ENCODE results near the gene MRPL43. TPM values are rescaled to one million over a fixed set of nuclear protein-coding genes. Genes with fewer than 3 reads are reported as not detected.

The MRPL43 gene
- total and polyA plus RNA-seq, 9 of the 15 experiments (the other 6 are each of a cell fraction or from before 2014, with no cell fraction given) = 15.1 to 63.7 (median 37.2) TPM

GRCh38 chr10:100998183-100998990 is 11.1 kb upstream of the MRPL43 start (continued):
- TF ChIP-seq ZBTB40 (IDR thresholded peaks at IDR 0.05) = peak; percentile 51; the same call in 1 of the 2 replicates
- TF ChIP-seq ZBTB40 (CRISPR knock-in tag; IDR thresholded peaks at IDR 0.05) = no peak
- TF ChIP-seq, protein P1, sequence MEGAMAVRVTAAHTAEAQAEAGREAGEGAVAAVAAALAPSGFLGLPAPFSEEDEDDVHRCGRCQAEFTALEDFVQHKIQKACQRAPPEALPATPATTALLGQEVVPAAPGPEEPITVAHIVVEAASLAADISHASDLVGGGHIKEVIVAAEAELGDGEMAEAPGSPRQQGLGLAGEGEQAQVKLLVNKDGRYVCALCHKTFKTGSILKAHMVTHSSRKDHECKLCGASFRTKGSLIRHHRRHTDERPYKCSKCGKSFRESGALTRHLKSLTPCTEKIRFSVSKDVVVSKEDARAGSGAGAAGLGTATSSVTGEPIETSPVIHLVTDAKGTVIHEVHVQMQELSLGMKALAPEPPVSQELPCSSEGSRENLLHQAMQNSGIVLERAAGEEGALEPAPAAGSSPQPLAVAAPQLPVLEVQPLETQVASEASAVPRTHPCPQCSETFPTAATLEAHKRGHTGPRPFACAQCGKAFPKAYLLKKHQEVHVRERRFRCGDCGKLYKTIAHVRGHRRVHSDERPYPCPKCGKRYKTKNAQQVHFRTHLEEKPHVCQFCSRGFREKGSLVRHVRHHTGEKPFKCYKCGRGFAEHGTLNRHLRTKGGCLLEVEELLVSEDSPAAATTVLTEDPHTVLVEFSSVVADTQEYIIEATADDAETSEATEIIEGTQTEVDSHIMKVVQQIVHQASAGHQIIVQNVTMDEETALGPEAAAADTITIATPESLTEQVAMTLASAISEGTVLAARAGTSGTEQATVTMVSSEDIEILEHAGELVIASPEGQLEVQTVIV (CRISPR knock-in tag; IDR thresholded peaks at IDR 0.05; ENCODE audit: borderline replicate concordance) = no peak
- TF ChIP-seq, protein P2, sequence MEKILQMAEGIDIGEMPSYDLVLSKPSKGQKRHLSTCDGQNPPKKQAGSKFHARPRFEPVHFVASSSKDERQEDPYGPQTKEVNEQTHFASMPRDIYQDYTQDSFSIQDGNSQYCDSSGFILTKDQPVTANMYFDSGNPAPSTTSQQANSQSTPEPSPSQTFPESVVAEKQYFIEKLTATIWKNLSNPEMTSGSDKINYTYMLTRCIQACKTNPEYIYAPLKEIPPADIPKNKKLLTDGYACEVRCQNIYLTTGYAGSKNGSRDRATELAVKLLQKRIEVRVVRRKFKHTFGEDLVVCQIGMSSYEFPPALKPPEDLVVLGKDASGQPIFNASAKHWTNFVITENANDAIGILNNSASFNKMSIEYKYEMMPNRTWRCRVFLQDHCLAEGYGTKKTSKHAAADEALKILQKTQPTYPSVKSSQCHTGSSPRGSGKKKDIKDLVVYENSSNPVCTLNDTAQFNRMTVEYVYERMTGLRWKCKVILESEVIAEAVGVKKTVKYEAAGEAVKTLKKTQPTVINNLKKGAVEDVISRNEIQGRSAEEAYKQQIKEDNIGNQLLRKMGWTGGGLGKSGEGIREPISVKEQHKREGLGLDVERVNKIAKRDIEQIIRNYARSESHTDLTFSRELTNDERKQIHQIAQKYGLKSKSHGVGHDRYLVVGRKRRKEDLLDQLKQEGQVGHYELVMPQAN (IDR thresholded peaks at IDR 0.05; ENCODE audit: borderline replicate concordance) = peak; percentile 44; the same call in 1 of the 2 replicates
- peak; percentile 84; the same call in 1 of the 2 replicates for TF ChIP-seq HDGF (IDR thresholded peaks at IDR 0.05)
- no peak for TF ChIP-seq TEAD1 (CRISPR knock-in tag; IDR thresholded peaks at IDR 0.05)
- TF ChIP-seq ZNF280A (IDR thresholded peaks at IDR 0.05; ENCODE audit: low read depth, partially characterized antibody) = no peak
